ENCODE results near the gene AQP3.
"Not testable (repeated sequence)": the region's sequence is repeated elsewhere in the genome, so short reads cannot be mapped to it uniquely, and the experiment has no call there.

AQP3 gene

GRCh38 chr9:33393581-33393980, 53.8 kb downstream of the AQP3 start:
- Histone ChIP-seq H3K9me3 (ENCODE audit: insufficient read depth, low read length) (no peaks in the 10 kb centered on the region), H3K4me3 (ENCODE audit: insufficient read length, low read depth) (no peak overlapping the region), H3K27me3 (ENCODE audit: insufficient read depth, insufficient read length) (peaks cover 12% of the 10 kb centered on the region), H3K4me1 (ENCODE audit: insufficient read depth, insufficient read length) (peaks cover 3% of the 10 kb centered on the region), H3K36me3 (ENCODE audit: insufficient read depth, insufficient read length, low read length) (no peaks in the 10 kb centered on the region), H3K9ac (ENCODE audit: insufficient read length, low read depth) (no peak overlapping the region)
- no peak for DNase-seq (ENCODE audit: low read depth, low spot score)
- TF ChIP-seq ZNF274 (IDR thresholded peaks at IDR 0.05; ENCODE audit: low read depth, low read length) (no peak), YY1 (IDR thresholded peaks at IDR 0.05; ENCODE audit: insufficient read depth, insufficient read length) (no peak), SUZ12 (IDR thresholded peaks at IDR 0.05; ENCODE audit: extremely low read depth, insufficient read depth, insufficient read length) (no peak)

GRCh38 chr9:33392591-33393021, 54.8 kb downstream of the AQP3 start:
- H3K9ac ChIP-seq (ENCODE audit: insufficient read length, low read depth), result not testable (repeated sequence)

More at GRCh38 chr9:33392591-33393021, 54.8 kb downstream of the AQP3 start:
- not testable (repeated sequence) for H3K4me3 ChIP-seq (ENCODE audit: insufficient read length, low read depth); DNase-seq (ENCODE audit: low read depth, low spot score); H3K9me3 ChIP-seq (ENCODE audit: insufficient read depth, low read length); H3K4me1 ChIP-seq (ENCODE audit: insufficient read depth, insufficient read length); H3K36me3 ChIP-seq (ENCODE audit: insufficient read depth, insufficient read length, low read length)
- H3K27me3 ChIP-seq (ENCODE audit: insufficient read depth, insufficient read length), result peaks cover 12% of the 10 kb centered on the region

Data from NT2/D1 (cell line).